GM12865 (cell line): Measurements from ENCODE around the gene ZW10.
"Not testable (repeated sequence)": the region's sequence is repeated elsewhere in the genome, so short reads cannot be mapped to it uniquely, and the experiment has no call there.

ENCODE experiments used
- DNase-seq: peaks from one replicate; pipeline ENCODE4 v3.0.0; 2010; ENCODE audit warnings: low read depth
- H3K4me3 ChIP-seq: 2 replicates; pipeline ENCODE4 v1.5.1; 2011; ENCODE audit warnings: mild to moderate bottlenecking, low read depth, low read length, control low read depth
- CTCF ChIP-seq: IDR thresholded peaks from 2 replicates; pipeline ENCODE4 v1.5.1; 2011; ENCODE audit warnings: low read length, control low read depth, low read depth, inconsistent platforms; ENCODE audit not compliant: insufficient read depth; ENCODE audit errors: missing control alignments

Gene ZW10

GRCh38 chr11:113725913-113726312 is 47.6 kb downstream of the ZW10 start:
- H3K4me3 ChIP-seq = no peak overlapping the region
- no peak for TF ChIP-seq CTCF
- no peak for DNase-seq

GRCh38 chr11:113725407-113725806 is 48.1 kb downstream of the ZW10 start:
- DNase-seq = no peak
- no peak overlapping the region for H3K4me3 ChIP-seq
- no peak for TF ChIP-seq CTCF

GRCh38 chr11:113724778-113725177 is 48.7 kb downstream of the ZW10 start:
- H3K4me3 ChIP-seq = no peak overlapping the region
- TF ChIP-seq CTCF = no peak
- no peak for DNase-seq

GRCh38 chr11:113723787-113724186 is 49.7 kb downstream of the ZW10 start:
- no peak for TF ChIP-seq CTCF
- DNase-seq = no peak

GRCh38 chr11:113722934-113723333 is 50.6 kb downstream of the ZW10 start:
- no peak for DNase-seq
- no peak overlapping the region for H3K4me3 ChIP-seq
- no peak for TF ChIP-seq CTCF

More at GRCh38 chr11:113723787-113724186, 49.7 kb downstream of the ZW10 start:
- H3K4me3 ChIP-seq = no peak overlapping the region

- no peak overlapping the region for H3K4me3 ChIP-seq
- no peak for TF ChIP-seq CTCF
- no peak for DNase-seq
Observed at GRCh38 chr11:113722221-113722620, 51.3 kb downstream of the ZW10 start.

- no peak overlapping the region for H3K4me3 ChIP-seq
- TF ChIP-seq CTCF = no peak
- DNase-seq = no peak
Observed at GRCh38 chr11:113721462-113722066, 51.9 kb downstream of the ZW10 start.

- DNase-seq = not testable (repeated sequence)
Observed at GRCh38 chr11:113720478-113720877, 53.0 kb downstream of the ZW10 start.

More at GRCh38 chr11:113720478-113720877, 53.0 kb downstream of the ZW10 start:
- not testable (repeated sequence) for H3K4me3 ChIP-seq
